ENCODE measurements around the gene RSPO3.

The RSPO3 gene

GRCh38 chr6:127148511-127148910, 30.0 kb downstream of the RSPO3 start:
- H3K9me3 ChIP-seq (ENCODE audit: control insufficient read depth, insufficient read depth, low read depth, low read length): no peaks in the 10 kb centered on the region
- CTCF ChIA-PET: interaction anchor here (0.7 kb wide), 1 partner anchor 344 kb away, joined by 3 read pairs; no protein-coding TSS in a partner anchor
- H3K4me3 ChIP-seq (ENCODE audit: low read depth, low read length): no peak overlapping the region
- POLR2A ChIA-PET: no interaction called here
- H3K36me3 ChIP-seq (ENCODE audit: control insufficient read depth in 2 of 2, insufficient read depth in 1 of 2, low read length in 2 of 2): no peaks in the 10 kb centered on the region
- TF ChIP-seq ZBTB6 (tag by site-specific recombination; IDR thresholded peaks at IDR 0.05) (no peak), ZNF398 (tag by site-specific recombination; IDR thresholded peaks at IDR 0.05) (no peak), HIC1 (tag by site-specific recombination; IDR thresholded peaks at IDR 0.05) (no peak), KLF9 (tag by site-specific recombination; IDR thresholded peaks at IDR 0.05; ENCODE audit: low read depth) (no peak), ZNF211 (tag by site-specific recombination; IDR thresholded peaks at IDR 0.05; ENCODE audit: low read depth) (no peak), YY2 (tag by site-specific recombination; IDR thresholded peaks at IDR 0.05) (no peak), ZNF624 (tag by site-specific recombination; IDR thresholded peaks at IDR 0.05) (no peak), ZNF785 (tag by site-specific recombination; IDR thresholded peaks at IDR 0.05) (no peak), ZNF549 (tag by site-specific recombination; IDR thresholded peaks at IDR 0.05) (no peak), ZNF514 (tag by site-specific recombination; IDR thresholded peaks at IDR 0.05) (no peak), AEBP2 (tag by site-specific recombination; IDR thresholded peaks at IDR 0.05; ENCODE audit: borderline replicate concordance) (no peak), PBX3 (CRISPR knock-in tag; IDR thresholded peaks at IDR 0.05) (no peak), ZNF488 (tag by site-specific recombination; IDR thresholded peaks at IDR 0.05) (no peak), ZNF292 (tag by site-specific recombination; IDR thresholded peaks at IDR 0.05; ENCODE audit: borderline replicate concordance, low read depth) (no peak), GFI1B (tag by site-specific recombination; IDR thresholded peaks at IDR 0.05) (no peak), WT1 (tag by site-specific recombination; IDR thresholded peaks at IDR 0.05) (no peak), SCRT1 (tag by site-specific recombination; IDR thresholded peaks at IDR 0.05; ENCODE audit: borderline replicate concordance) (no peak), ZFHX2 (tag by site-specific recombination; conservative IDR thresholded peaks at IDR 0.05) (no peak), ZNF48 (tag by site-specific recombination; IDR thresholded peaks at IDR 0.05) (no peak)
- H3K4me1 ChIP-seq (ENCODE audit: control insufficient read depth, insufficient read depth, low read length): peaks cover 10% of the 10 kb centered on the region
- H3K27ac ChIP-seq (ENCODE audit: extremely low read depth, low read depth, low read length): no peak overlapping the region

Measured in HEK293 (cell line).